Placental epithelial cell (primary cell): ENCODE results near the gene CSNK2A1. TPM values are rescaled to one million over a fixed set of nuclear protein-coding genes. Genes with fewer than 3 reads are reported as not detected.

ENCODE experiments used
- small RNA-seq: library from RNA; depleted of rRNA; stranded (forward); fragments of <200 nt; gene quantifications from one replicate; pipeline ENCODE3, GENCODE V24; 2012
- total RNA-seq: library from RNA; depleted of rRNA; stranded (reverse); fragments of >200 nt; gene quantifications from 2 replicates; pipeline ENCODE4 v1.2.3, GENCODE V29; 2012

The CSNK2A1 gene
- 65.2 and 107 TPM in 2 replicates for total RNA-seq

DNA sequence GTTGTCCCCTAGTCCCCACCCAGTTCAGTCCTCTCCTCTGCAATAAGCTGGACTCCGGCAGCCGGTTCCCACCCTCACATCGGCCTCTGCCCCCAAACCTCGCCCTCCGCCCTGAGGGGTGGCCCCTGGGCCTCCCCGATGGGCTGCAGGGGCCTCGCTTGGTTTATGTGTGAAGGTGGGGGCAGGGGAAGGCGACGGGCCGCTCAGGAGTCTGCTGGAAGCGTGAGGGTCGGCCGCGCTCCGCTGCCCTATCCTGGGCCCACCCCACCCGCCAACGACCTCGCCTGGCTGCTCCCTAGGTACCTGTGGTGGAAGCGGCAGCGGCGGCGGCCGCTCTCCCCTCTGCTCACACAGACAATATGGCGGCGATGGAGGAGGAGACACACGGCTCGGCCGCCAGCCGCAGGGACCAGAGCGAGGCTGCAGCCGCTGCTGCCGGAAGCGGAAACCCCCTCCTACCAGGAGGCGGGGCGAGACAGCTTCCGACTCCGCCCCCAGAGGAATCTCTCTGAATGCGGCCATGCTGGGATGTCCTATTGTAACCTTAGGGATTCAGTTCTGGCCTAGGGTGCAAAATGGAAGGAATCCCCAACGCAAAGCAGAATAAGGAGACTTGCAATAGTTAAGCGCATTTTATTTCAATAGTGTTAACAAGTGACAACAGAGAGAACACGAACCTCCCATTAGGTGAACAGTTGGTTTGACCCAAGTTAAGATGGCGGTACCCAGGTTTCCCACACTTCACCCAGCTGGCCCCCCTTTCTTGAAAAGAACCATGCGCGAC, at the start of gene CSNK2A1:
Gene CSNK2A1 (minus strand): TSS at position 422 of the 784 bp plus-strand sequence. CDS start 35,239 bp downstream, outside the sequence.

DNA sequence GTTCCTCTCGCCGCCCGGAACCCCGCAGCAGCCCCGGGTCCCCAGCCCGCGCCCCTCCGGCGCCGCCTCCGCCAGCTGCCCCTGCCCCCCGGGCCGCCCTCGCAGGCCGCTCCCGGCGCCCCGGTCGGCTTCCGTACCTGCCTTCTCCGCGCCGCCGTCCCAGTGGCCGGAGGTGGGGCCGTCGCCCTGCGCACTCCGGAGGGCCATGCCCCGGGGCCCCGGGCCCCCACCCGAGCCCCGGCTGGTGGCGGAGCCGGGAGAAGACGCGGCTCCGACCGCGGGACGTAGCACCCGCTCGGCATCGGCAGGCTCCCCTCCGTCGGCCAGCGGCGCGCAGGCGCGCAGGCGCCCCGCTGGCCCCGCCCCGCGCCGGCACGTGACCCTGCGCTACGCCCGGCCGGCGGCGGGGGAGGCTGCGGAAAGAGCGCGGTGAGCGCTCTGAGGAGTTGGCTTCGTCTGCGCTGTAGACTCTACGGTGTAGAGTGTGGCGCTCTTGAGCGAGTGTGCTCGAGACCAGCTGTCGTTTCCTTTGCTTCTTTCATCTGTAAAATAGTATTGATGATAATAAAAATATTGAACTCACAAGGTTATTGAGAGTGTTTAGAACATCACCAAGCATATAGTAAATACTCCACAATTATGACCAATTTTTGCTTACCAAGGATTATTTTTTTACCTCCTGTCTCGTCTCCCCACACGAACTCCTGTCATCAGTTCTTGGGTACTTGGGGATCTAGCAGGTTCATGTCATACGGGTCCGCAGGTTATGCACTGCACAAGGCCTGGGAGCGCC, 81.2 kb downstream of the CSNK2A1 start, which contains the start of gene TBC1D20:
Gene TBC1D20 (minus strand): TSS at position 335 of the 793 bp plus-strand sequence. CDS start 128 bp downstream, at position 207.

Small RNA genes within 50 kb of the gene (small RNA-seq; reads per million reads assigned to genes)
- gene RF00019: not detected

Other genes starting within 250 kb of the CSNK2A1 start
- gene ZCCHC3, start 246.2 kb downstream of the CSNK2A1 start, total RNA-seq: 22.4 and 24.9 TPM in 2 replicates
- 14.9 and 17.6 TPM in 2 replicates for gene SOX12, start 218.2 kb downstream of the CSNK2A1 start, total RNA-seq
- gene NRSN2, start 196.7 kb downstream of the CSNK2A1 start, total RNA-seq: 26.3 and 32.2 TPM in 2 replicates
- gene TRIB3, start 163.0 kb downstream of the CSNK2A1 start, total RNA-seq: 8.2 and 41.8 TPM in 2 replicates
- gene RBCK1, start 135.5 kb downstream of the CSNK2A1 start, total RNA-seq: 73.9 and 96.6 TPM in 2 replicates
- 38.1 and 53.6 TPM in 2 replicates for gene TBC1D20, start 81.3 kb downstream of the CSNK2A1 start, total RNA-seq
- gene TCF15, start 66.5 kb upstream of the CSNK2A1 start, total RNA-seq: not detected in 2 replicates
- 13.7 and 31.0 TPM in 2 replicates for gene SRXN1, start 109.4 kb upstream of the CSNK2A1 start, total RNA-seq
- not detected in 2 replicates for gene SCRT2, start 132.0 kb upstream of the CSNK2A1 start, total RNA-seq
- gene SLC52A3, start 224.7 kb upstream of the CSNK2A1 start, total RNA-seq: 0.11 and 1.2 TPM in 2 replicates